GM06990 (cell line): ENCODE results near the gene MAGI1.

Experiments
- DNase-seq: peaks from one replicate; pipeline ENCODE4 v3.0.0-alpha.2; 2011; ENCODE audit not compliant: insufficient read length; ENCODE audit errors: extremely low read depth
- H3K27me3 ChIP-seq: replicated peaks from 2 replicates; pipeline ENCODE4 v1.6.0; 2011; ENCODE audit warnings: low read length; ENCODE audit not compliant: control insufficient read depth, insufficient read depth
- H3K36me3 ChIP-seq: 2 replicates; pipeline ENCODE4 v1.5.1; 2011; ENCODE audit warnings: low read length; ENCODE audit not compliant: control insufficient read depth, insufficient read depth
- H3K4me3 ChIP-seq: replicated peaks from 2 replicates; pipeline ENCODE4 v1.5.1; 2011; ENCODE audit warnings: low read depth, mild to moderate bottlenecking, control low read depth, low read length
- TF ChIP-seq, protein P1 (sequence below): IDR thresholded peaks from 2 replicates; pipeline ENCODE4 v1.5.1; 2011; ENCODE audit warnings: low read length, control low read depth, mild to moderate bottlenecking, inconsistent platforms; ENCODE audit not compliant: insufficient read depth, poor library complexity, severe bottlenecking

The MAGI1 gene

DNA sequence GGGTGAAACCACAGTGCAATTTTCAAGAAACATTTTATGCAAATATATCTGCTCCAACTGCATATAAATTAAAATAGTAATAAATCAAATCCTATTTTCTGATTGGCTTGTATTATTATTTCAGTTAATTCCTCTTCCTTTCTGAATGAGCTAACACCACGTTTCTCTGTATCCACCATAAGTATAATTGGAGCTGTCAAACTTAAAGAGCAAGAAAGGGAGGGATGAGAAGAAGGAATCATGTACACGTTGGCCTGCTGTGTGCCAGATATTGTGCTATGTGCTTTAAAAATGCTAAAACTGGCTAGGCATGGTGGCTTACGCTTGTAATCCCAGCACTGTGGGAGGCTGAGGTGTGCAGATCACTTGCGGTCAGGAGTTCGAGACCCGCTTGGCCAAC is 180.0 kb downstream of the MAGI1 start:
- DNase-seq: no peak
- TF ChIP-seq, protein P1, sequence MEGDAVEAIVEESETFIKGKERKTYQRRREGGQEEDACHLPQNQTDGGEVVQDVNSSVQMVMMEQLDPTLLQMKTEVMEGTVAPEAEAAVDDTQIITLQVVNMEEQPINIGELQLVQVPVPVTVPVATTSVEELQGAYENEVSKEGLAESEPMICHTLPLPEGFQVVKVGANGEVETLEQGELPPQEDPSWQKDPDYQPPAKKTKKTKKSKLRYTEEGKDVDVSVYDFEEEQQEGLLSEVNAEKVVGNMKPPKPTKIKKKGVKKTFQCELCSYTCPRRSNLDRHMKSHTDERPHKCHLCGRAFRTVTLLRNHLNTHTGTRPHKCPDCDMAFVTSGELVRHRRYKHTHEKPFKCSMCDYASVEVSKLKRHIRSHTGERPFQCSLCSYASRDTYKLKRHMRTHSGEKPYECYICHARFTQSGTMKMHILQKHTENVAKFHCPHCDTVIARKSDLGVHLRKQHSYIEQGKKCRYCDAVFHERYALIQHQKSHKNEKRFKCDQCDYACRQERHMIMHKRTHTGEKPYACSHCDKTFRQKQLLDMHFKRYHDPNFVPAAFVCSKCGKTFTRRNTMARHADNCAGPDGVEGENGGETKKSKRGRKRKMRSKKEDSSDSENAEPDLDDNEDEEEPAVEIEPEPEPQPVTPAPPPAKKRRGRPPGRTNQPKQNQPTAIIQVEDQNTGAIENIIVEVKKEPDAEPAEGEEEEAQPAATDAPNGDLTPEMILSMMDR: no peak
- H3K27me3 ChIP-seq: no peaks in the 10 kb centered on the region
- no peak overlapping the region for H3K4me3 ChIP-seq
- no peaks in the 10 kb centered on the region for H3K36me3 ChIP-seq

DNA sequence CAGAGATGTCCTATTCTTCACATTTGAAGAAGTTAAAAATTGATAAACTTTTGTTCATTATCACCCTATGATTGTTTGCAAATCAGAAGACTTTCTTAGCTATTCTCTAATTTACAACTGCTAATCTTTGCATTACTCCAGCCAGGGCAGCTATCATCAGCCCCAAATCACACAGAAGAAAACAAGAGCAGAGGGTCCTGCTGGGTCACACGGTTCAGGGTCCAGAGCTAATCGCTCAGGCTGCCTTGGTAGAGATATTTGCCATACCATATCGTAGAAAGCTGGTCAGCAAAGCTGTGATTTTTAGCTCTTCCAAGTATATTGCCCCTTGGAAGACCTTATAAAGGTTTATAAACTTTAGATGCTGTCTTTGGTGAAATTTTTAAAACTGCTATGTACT is 181.4 kb downstream of the MAGI1 start:
- no peaks in the 10 kb centered on the region for H3K27me3 ChIP-seq
- TF ChIP-seq, protein P1: no peak
- H3K4me3 ChIP-seq: no peak overlapping the region
- H3K36me3 ChIP-seq: no peaks in the 10 kb centered on the region
- no peak for DNase-seq

DNA sequence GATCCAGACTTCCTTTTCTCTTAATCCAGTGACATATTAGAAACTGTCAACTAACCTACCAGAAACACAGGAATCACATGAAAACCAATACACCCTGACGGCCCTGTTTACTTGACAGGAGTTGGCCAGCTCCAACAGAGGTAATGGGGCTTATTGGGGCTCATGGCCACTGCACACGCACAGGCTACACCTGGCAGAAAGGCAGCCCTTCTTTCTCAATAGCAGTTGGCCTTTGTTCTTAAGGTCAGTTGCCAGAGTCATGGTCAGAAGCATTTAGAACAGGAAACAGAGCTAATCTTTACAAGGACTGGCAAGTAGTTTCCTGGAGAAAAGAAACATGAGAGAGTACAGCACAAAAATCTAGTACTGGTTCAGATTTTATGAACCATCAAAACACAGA is 181.8 kb downstream of the MAGI1 start:
- H3K36me3 ChIP-seq: no peaks in the 10 kb centered on the region

DNA sequence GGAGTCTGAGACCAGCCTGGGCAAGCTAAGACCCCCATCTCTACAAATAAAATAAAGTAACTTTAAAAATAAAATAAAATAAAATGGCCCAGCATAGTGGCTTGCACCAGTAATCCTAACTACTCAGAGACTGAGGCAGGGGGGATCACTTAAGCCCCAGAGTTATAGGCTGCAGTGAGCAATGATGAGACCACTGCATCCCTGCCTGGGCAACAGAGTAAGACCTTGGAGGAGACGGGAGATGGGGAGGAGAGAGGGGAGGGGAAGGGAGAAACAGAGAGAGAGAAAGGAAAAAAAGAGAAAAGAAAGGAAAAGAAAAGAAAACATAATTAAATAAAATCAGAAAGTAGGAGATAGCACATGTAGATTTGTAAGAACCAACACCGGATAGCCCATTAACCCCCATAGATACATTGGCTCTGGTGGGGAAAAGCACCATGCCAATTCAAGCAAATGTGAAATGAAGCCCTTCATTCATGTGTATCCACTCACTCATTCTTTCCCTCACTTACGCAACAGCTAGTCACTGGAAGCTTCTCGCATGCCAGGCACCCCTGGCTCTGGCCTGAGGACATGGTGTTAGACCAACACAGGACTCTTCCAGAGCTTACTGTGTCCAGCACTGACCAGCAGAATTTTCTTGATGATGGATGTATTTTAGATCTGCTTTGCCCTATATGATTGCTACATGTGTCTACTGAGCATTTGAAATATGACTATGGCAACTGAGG is 183.2 kb downstream of the MAGI1 start:
- Histone ChIP-seq H3K36me3 (no peaks in the 10 kb centered on the region), H3K27me3 (no peaks in the 10 kb centered on the region), H3K4me3 (no peak overlapping the region)
- TF ChIP-seq, protein P1: no peak
- no peak for DNase-seq

More for the DNA sequence above, 181.8 kb downstream of the MAGI1 start:
- TF ChIP-seq, protein P1: no peak
- no peak for DNase-seq
- H3K4me3 ChIP-seq: no peak overlapping the region
- H3K27me3 ChIP-seq: no peaks in the 10 kb centered on the region

DNA sequence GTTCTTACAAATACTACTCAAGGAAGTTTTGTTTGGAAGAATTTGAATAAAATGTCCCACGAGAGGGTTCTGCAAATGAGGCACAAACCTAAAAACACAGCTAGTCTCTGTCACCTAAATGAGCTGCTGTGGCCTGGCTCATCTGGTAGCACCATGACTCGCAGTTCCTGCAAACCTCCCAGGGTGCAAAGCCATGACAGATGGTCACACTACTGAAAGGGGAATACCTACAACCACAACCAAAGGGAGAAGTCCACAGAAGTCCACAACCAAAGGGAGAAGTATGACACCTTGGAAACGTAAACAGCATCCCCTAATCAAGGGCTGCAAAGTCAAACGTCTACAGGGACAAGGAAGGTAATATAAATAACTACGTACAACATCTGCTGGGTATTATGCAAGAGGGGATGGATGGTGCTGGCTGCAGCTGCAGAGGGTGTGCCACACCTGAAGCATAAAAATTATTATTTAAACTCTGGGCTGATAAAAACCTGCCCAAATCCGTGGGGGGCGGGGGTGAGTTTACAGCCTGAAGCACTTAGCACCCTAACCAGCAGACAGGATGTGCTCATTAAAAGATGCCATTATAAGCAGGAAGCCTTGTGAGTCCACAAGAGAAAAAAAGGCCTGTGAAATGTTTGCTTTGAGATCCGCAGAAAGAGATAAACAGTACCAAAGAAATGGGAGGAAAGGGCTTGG is 184.0 kb downstream of the MAGI1 start:
- Histone ChIP-seq H3K27me3 (no peaks in the 10 kb centered on the region), H3K36me3 (no peaks in the 10 kb centered on the region), H3K4me3 (no peak overlapping the region)
- peak; percentile 36 for DNase-seq
- TF ChIP-seq, protein P1: no peak
